ENCODE data around the gene TGM1.

Gene TGM1

DNA sequence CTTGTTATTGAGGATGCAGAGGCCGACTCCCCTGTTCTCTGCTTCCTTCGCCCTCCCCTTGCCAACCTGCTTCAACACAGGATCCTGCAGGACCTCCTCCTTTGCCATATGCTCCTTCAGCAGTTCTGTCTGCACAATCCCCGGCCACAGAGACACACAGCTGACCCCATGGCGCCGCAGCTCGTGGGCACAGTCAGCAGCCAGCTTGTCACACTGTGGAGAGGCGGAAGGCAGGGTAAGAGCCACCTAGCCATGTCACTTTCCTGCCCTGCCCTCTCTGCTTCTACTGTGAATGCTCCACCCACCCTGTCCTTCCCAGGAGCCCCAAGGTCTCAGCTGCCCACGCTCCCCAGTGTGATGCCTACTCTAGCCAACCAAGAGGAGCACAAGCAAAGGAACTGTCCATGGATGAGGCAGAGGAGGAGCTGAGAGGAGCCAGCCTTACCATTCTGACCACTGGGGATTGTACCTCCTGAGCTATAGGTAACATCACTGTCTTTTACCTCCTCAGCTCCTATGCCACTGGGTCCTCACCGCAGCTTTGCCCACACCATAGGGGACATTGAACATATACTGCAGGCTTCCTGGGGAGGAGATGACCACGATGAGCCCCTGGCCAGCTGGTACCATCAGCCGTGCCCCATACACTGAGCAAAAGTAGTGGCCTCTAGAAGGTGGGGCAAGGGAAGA is 29.3 kb upstream of the TGM1 start:
- no peak for DNase-seq

DNA sequence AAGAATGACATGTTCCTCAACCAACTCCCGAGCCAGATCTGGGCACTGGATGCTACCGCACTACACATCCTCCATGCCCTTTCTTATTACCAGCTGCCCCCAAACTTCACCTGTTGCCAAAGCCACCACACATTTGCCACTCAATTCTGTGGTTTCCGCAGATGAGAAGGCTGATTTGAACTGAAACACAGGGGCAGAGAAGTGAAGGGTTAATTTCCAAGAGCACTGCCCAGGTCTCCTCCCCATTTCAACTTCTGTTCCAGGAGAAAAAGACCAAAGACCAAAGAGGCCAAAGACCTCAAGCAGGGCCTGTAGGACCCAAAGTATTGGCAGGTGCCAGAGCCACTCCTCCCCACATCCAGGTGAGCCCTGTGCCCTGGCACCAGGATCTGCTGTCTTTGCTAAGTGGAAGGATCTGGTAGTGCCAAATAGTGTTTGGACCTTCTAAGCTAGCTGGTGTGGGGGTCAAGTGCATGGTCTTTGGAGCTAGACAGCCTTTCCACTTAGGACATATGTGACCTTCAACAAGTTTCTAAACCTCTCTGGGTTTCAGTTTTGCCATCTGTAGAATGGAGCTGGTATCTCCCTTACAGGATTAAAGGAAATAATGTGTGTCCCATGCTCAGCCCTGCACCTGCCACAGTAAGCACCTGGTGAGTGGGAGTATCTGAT is 28.6 kb upstream of the TGM1 start:
- DNase-seq = no peak

DNA sequence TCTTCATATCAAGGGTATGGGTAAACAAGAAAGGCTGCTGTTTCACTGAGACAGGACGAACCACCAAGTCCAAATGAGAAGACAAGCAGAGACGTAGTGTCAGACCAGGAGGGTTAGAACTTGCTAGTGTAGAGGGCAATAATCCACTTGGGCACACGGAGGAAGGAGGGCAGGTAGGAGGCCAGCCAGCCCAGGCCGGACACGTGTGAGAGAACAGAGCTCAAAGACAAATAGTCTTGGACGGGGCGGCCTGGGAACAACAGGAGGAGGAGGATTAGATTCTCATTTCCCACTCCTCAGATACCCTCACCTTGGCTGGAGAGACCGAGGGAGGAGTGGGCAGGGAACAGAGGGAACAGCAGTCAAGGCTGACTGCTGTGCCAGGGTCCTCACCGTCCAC is 27.8 kb upstream of the TGM1 start:
- DNase-seq = no peak

DNA sequence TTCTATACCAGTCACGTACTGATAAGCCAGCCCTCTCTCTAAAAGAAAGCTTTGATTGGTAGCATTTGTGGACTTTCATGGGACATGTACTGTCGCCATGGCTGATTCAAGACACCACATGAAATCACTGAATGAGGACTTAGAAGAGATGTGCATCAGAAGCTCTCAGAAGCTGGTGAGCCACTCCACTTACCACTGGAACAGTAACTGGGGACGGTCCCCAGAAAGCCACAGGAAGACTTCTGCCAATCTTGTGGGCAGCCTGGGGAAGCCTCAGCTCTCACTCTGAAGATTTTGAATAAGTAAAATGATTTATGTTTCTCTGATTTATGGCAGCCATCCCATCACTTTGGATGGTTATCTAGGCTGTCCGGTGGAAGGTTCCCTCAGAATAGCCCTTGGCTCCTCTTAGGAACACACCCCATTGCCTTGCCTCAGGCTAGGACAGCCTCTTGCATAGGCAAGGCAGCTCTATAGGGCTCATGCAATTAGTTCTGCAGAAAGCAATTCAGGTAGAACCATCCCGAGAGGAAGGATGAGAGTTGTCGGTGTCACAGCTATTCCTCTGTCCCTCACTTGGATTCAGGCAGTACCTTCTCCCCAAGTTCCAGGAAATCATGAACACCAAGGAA is 26.8 kb upstream of the TGM1 start:
- DNase-seq = no peak

DNA sequence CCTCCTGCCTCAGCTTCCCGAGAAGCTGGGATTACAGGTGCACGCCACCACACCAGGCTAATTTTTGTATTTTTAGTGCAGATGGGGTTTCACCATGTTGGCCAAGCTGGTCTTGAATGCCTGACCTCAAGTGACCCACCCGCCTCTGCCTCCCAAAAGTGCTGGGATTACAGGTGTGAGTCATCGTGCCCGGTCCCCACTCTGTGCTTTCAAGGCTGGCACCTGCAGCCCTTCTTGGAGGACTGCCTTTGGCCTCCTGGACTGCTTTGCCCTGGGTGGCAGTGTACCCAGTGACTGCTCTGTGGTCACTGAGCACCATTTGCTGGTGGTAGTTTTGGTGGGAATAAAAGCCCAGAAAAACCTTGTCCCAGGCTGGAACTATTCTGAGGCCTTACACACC is 24.0 kb upstream of the TGM1 start:
- DNase-seq = no peak

DNA sequence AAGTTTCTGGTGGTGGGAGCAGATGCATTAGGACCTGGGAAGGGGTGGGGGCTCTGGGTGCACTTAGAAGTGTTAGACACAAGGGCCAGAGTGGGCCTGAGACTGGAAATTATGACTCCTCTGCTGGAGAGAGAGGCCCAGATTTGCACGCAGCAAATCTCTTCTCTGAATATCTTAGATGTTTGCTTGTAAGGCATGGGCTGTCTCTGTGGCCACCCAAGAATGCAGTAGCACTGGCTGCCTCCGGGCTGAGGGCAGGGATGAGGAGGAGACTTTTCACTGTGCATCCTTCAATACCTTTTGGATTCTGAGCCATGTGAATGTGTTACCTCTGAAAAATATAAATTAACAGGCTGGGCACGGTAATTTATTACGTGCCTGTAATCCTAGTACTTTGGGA is 22.4 kb upstream of the TGM1 start:
- DNase-seq = no peak

DNA sequence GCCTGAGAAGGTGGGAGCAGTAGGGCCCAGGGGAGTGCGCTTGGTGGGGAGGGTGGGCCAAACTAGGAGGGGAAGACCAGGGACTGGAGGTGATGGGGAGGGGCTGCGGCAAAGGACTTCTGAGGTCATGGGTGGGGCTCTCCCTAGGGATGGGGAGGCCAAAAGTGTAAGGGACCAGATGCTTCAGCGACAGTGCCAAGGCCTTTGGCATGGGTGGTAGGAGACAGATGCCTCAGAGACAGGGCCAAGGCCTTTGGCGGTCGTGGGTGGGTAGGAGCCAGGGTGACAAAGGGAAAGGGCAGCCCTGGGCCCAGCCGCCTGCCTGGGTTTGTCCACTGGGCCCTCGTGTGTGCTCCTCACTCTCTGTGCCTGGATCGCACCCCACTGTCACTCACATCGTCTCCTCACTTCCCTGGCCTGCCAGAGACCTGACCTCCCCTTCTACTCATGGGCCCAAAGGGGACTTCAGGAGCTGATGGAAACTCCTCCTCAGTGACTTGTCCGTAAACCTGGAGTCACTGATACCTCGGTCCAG is 21.6 kb upstream of the TGM1 start:
- DNase-seq = no peak

DNA sequence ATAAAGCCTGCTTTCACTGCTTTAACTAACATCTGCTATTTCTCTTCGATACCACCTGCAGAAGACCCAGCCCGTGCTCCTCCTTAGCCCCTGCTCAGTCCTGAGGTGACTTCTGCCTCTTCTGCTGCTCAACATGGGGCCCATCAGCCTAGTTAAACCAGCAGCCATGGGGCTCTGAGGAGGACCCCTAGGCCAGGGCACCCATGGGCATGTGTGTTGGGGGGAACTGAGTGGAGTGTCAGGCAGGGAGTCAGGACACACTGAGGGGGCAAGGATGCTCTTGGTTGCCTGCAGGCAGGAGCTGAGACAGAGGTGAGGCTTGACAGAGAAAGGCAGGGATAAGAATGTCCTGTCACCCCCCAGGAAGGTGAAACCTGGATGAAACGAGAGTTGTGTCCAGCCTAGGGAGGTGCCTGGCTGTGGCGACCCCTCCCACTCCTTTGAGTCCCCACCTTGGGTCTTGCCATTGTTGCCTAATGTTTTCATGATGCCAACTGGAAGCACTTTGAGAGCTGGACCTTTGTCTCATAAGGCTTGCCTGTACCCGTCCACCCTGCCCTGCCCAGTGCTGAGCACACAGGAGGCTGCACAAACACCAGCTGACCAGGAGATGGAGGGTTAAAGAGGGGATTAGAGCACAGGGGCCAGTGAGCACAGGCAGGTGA is 21.0 kb upstream of the TGM1 start:
- DNase-seq = no peak

DNA sequence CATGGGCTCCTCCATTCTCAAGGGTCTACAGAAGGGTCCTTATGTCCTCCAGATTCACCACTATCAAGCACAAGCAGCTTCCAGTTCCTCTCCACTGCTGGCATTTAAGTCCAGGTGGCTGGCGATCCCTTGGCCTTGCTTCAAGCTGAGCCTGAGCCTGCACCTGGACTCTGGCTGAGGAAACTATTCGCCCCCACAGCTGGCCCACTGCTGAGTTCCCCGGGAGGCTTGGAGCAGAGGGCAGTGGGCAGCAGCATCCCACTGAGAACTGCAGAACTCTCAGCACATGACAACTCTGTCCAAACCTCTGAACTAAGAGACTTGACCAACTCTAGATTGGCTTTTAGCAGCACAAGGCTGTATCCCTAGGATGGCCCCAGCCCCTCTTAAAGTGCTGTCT is 19.8 kb upstream of the TGM1 start:
- no peak for DNase-seq

DNA sequence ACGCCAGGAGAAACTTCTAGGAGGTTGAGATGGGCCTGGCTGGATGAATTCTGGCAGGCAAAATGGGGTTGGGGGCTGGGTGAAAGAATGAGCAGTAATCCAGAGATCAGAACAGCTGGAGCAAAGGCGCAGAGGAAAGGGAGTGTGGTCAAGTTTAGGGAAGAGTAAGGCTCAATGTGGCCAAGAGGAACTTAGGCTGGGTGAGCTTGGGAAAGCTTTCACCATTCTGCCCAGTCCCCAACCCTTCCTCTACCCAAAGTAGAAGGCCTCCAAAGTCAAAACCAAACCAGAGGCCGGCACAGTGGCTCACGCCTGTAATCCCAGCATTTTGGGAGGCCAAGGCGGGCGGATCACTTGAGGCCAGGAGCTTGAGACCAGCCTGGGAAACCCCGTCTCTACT is 18.7 kb upstream of the TGM1 start:
- DNase-seq = no peak

DNA sequence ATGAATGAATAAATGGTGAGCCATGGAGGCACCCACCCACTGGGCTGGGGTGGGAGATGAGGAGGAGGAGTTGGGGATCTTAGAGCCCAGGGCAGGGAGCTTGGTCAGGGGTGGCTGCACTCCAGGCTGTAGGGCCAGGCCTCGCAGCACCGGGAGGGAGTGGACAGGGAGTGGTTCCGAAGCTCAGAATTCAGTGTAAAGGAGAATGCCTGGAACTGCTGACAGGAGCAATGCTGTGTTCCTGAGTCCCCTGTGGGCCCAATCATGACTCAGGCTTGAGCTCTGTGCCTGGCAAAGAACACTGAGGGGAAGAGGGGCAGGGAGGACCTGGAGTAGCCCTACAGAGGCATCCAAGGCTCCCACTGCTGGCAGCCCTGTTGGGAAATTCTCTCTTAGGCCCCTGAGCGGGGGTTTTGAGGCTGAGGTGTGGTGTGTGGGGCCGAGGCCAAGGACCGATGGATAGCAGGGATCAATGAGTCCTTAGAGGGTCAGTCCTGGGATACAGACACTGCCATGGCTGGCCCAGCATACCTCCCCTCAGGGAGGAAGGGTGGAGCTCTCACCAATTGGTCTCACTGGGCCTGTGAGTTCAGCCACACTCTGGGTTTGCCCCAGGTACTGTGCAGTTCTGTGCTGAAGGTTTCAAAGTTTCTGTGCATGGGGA is 18.0 kb upstream of the TGM1 start:
- no peak for DNase-seq

DNA sequence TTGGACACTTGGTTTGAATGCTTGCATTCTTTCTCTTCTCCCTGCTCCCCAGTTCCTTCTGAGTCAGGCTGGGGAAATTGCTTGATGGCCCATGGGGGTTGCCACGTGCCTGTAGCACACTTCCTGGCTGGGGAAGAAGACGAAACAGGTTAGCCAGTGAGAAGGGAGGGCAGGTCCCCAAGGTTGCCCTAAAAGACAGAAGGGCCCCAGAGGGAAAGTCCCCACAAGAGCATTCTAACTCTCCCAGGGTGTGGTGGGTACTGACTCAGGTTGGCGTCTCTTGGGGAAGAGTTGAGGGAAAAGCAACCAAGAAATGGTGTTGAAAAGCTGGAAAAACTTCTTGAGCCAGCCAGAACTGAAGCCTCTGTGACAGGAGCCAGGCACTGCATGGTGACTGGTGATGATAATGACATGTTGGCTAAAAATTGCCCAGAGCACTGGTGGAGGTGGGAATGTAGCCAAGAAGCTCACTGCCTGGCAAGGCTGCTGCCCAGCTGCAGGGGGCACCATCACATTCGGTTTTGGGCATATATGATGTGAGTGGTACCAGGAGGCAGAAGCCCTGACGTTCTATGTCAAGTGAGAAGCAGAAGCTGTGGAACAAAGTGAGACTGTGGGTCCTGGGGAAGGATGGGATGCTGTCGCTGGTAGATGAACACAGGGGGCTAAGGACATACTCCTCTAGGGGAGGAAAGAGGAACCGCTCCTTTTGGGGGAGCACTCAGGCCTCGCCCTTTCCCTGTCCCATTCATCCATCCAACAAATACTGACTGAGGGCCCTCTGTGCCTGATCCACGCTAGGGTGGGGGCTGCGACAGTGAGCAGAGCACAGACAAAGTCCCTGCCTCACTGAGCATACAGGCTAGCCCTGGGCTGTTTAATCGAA is 16.6 kb upstream of the TGM1 start:
- DNase-seq = peak; percentile 47

DNA sequence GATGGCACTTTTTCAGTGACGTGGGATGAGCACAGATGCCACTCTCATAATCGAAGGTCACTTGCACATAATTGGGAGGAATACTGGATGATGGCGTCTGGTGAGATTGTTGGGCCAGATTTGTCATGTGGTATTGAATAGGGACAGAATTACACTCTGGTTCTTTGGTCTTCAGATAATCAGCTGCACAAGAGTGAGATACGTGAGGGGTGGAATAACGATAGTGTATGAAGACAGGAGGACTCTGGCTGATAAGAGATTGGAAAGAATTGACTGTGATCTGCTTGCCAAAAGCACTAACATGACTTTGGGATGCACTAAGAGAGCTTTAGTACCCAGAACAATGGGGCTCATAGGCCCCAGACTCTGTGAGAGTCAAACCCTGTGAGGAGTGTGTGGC is 15.4 kb upstream of the TGM1 start:
- no peak for DNase-seq

DNA sequence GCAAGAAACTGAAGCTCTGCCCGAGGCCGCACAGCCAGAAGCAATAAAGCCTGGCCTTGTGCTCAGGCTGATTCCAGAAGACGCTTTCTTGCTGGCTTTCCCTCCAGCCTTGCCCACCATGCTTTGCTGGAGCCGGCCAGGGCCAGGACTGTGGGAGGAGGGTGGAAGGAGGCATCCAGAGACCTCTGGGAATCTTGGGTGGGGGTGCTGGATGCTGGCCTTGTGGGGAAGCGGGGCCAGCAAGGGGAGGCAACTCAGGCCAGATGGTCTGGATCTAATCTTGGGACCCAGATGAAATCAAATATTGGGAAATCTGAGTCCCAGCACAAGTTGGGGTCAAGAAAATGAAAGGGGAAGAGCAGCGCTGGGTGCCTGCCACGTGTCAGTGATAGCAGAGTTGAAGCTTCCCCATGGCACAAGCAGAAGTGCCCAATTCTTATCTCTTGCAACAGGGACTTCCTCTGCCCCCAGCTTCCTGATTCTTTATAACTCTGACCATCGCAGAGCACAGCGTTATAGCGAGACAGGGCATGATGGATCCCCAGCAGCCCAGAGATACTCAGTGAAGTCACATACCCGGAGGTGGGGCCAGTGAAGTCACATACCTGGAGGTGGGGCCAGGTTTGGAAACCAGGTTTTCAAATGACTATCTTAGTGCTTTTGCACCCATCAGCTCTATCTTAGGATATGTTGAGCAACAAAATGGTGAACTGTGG is 14.8 kb upstream of the TGM1 start:
- DNase-seq = no peak

DNA sequence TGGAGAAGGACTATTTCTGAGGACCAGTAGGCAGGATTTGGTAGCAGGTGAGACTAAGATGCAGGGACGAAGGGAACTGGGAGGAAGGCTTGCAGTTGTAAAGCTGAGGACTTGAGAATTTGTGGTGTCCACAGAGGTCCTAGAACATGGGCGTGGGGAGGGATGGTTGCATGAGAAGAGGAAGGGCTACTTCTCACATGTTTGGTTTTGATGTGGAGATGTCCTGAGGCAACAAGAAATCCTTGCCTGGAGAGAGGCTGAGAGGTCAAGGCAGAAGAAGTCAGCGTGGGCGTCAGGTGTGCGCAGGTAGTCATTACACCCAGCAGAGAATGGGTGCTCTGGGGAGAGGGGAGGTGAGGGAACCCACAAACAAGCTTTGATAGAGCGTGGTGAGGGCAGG is 14.1 kb upstream of the TGM1 start:
- DNase-seq = no peak

DNA sequence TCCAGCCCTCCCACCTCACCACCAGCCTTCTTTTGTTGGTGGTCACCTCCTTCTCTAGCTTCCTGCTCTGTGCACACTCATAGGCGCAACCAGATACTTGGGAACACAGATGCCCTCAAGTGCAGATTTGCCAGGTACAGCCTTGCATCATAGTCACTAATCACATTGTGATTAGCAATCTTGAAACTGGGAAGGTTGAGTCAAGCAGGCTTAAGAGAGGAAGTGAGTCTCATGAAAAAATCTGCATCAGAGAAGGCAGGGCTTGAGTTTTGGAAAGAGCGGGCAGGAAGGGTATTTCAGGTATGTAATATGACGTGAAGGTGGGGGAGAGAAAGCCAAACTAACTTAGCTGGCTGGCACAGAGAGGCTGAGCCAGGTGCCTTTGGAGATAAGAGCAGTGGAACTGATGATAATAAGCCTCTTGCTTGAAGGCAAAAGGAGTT is 11.1 kb upstream of the TGM1 start:
- DNase-seq = peak; percentile 28

DNA sequence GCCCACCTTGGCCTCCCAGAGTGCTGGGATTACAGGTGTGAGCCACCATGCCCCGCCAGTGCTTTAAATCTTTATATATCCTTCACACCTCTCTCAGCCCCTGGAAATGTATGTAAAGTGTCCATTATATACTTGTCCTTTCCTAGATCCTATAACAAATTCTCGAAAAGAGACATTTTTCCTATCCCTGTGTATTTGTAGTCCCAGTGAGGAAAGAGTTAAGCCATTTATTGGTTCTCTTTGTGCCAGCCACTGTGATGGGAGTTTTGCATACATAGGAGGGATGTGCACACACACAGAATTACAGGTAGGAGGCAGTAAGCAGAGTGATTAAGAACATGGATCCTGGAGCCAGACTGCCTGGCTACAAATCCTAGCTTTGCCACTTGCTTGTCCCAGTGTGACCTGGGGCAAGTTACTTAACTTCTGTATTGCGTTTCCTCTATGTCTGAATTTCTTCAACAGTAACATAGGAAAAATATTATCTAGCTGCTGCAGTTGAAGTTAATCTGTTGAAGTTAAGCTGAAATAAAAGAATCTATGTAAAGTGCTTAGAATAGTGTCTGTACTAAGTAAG is 10.5 kb upstream of the TGM1 start:
- no peak for DNase-seq

DNA sequence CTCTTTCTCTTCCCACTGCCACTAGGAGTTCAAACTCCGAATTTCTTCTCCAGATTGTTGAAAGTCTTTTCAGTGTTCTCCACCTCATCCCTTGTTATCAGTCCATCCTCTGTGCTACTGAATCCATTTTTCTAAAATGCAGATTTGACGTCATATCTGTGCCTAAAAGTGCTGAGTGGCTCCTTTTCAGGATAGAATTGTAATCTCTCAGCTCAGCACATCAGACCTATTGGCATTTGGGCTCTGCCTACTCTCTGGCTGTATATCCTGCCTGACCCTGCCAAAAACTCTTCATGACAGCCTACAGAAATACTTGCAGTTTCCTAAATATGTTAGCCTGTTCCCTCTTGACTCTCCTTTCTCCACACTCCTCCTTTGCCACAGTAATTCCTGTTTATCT is 9.5 kb upstream of the TGM1 start:
- DNase-seq = no peak

DNA sequence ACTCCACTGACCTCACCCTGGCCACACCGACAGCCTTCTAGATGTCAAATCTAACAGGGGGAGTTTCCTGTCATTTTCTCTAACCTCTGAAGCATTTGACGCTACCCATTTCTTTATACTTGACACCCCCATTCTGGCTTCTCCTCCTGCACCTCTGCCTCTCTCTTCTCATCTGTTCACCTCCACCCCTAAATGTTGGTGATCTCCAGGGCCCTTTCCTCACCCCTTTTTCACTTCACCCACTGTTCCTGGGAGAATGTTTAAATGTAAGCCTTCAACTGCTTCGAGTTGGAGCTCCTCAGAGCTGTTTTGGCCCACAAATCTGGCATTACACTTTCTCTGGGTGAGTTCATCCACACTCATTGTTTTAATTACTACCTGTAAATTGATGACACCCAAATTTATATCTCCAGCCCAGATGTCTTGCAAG is 8.9 kb upstream of the TGM1 start:
- no peak for DNase-seq

DNA sequence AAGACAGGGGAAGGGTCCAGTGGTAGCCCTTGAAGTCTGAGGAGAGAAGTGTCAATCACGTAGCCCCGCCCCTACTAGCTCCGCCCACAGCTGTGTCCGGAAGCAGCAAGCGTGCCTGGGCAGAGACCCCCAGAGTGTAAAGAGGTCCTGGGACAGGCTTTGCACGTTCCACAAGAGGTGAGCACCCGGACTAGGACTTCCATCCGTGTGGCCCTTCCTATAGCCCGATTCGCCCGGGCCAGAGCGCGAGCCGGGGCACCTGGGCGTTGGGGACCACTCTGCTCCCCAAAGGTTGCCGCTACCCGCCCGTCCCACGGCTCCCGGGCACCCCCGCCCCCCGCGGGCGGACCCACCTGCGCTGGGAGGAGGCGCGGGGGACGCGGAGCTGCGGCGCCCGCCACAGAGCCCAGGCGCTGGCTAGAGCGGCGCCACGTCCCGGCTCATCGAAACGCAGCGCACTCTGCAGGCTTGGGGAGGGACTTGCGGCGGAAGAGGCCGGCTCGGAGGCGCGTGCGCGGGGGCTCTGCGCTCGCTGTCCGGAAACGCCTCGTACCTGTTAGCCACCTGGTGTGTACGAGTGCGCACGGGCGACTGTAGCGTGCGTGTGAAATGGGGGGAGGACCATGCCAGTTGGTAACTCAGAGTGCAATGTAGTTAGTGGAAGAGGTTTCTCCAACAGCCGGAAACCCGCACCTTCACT is 8.3 kb upstream of the TGM1 start, which contains the start of gene RABGGTA:
RABGGTA (minus strand) TSS at position 464 of the 700 bp plus-strand sequence. CDS start 482 bp downstream, outside the sequence.
- peak; percentile 90 for DNase-seq

Data from activated CD4-positive, alpha-beta T cell treated with anti-CD3 and anti-CD28 coated beads, Interleukin-2, amount 50 U/mL, for 1 hour (primary cell).